PC-9 (cell line): ENCODE results near the gene TNFRSF1B. TPM values are rescaled to one million over a fixed set of nuclear protein-coding genes. Genes with fewer than 3 reads are reported as not detected.

ENCODE experiments used
- BruUV-seq: library from RNA; stranded (reverse); fragments of 400-500 nt; replicated peaks from 2 replicates; lab custom pipeline; 2021; lab: Mats Ljungman, UMichigan
- CTCF ChIA-PET: fragments of 300-600 bp; sonication (Branson Sonifier 250); formaldehyde crosslinking; loops from one replicate; lab custom pipeline; 2022; ENCODE audit warnings: antibody characterized with exemption; lab: Charles Lee
- POLR2A ChIA-PET: fragments of 300-600 bp; sonication (Branson Sonifier 250); formaldehyde crosslinking; loops from one replicate; lab custom pipeline; 2022; ENCODE audit warnings: antibody characterized with exemption; ENCODE audit not compliant: unreplicated experiment; lab: Charles Lee
- DNase-seq, 2 experiments: peaks; one replicate each; pipeline versions ENCODE4 v3.0.0 to v3.0.0-alpha.2; 2015 to 2022; ENCODE audit warnings: mixed read lengths in 1 of 2
- H2AFZ ChIP-seq: fragments of 200-600 bp; sonication (generic); 2 replicates; pipeline ENCODE4 v1.8.1; 2017; ENCODE audit warnings: antibody characterized with exemption
- H3F3A ChIP-seq: fragments of 200-600 bp; sonication (generic); 2 replicates; pipeline ENCODE4 v1.8.1; 2017; ENCODE audit warnings: antibody characterized with exemption, mild to moderate bottlenecking, low read depth; ENCODE audit not compliant: insufficient read depth
- H3K27ac ChIP-seq: fragments of 200-600 bp; sonication (generic); 2 replicates; pipeline ENCODE4 v1.6.1; 2016; ENCODE audit warnings: mixed run types
- H3K27me3 ChIP-seq: fragments of 200-600 bp; sonication (generic); 2 replicates; pipeline ENCODE4 v1.6.1; 2016; ENCODE audit warnings: low read depth, mixed run types; ENCODE audit not compliant: insufficient read depth
- H3K36me3 ChIP-seq: fragments of 200-600 bp; sonication (generic); 2 replicates; pipeline ENCODE4 v1.6.1; 2016; ENCODE audit warnings: low read depth, mixed run types
- H3K4me1 ChIP-seq: fragments of 200-600 bp; sonication (generic); replicated peaks from 2 replicates; pipeline ENCODE4 v1.6.1; 2016; ENCODE audit warnings: mixed run types; ENCODE audit not compliant: insufficient read depth
- H3K4me2 ChIP-seq: fragments of 200-600 bp; sonication (generic); 2 replicates; pipeline ENCODE4 v1.6.1; 2017; ENCODE audit warnings: mixed run types
- H3K4me3 ChIP-seq: fragments of 200-600 bp; sonication (generic); 2 replicates; pipeline ENCODE4 v1.6.1; 2016; ENCODE audit warnings: mixed run types
- H3K79me2 ChIP-seq: fragments of 200-600 bp; sonication (generic); 2 replicates; pipeline ENCODE4 v1.6.1; 2017; ENCODE audit warnings: low read depth, mixed run types
- H3K9me2 ChIP-seq: fragments of 200-600 bp; sonication (generic); 2 replicates; pipeline ENCODE4 v1.8.1; 2017; ENCODE audit warnings: mild to moderate bottlenecking; ENCODE audit not compliant: insufficient read depth
- H3K9me3 ChIP-seq: fragments of 200-600 bp; sonication (generic); 2 replicates; pipeline ENCODE4 v1.8.1; 2016; ENCODE audit warnings: low read depth; ENCODE audit not compliant: insufficient read depth
- H4K20me1 ChIP-seq: fragments of 200-600 bp; sonication (generic); 2 replicates; pipeline ENCODE4 v1.8.1; 2017; ENCODE audit not compliant: insufficient read depth
- CTCF ChIP-seq: fragments of 200-600 bp; sonication (generic); conservative IDR thresholded peaks from 2 replicates; pipeline ENCODE4 v1.6.1; 2017; ENCODE audit warnings: mixed run types, antibody characterized with exemption, mild to moderate bottlenecking, moderate library complexity
- EZH2 ChIP-seq: fragments of 200-600 bp; sonication (generic); IDR thresholded peaks from 2 replicates; pipeline ENCODE4 v1.8.0; 2017; ENCODE audit warnings: antibody characterized with exemption, low read depth
- intact Hi-C: fragments of 100-400 bp; cut with micrococcal nuclease; formaldehyde crosslinking; loops from one replicate; pipeline ENCODE4 v1.10.0; 2022; ENCODE audit not compliant: unreplicated experiment
- total RNA-seq: library from RNA; stranded (reverse); gene quantifications from 2 replicates; pipeline ENCODE4 v1.2.3, GENCODE V29; 2021

Gene TNFRSF1B
- total RNA-seq, 1 experiment from 2014 or later: 2.7 TPM

GRCh38 chr1:12135612-12136011 is 31.2 kb upstream of the TNFRSF1B start:
- no peak for DNase-seq
- no peak overlapping the region for H3K27ac ChIP-seq
- no peaks in the 10 kb centered on the region for H3K9me2 ChIP-seq
- no peak overlapping the region for H2AFZ ChIP-seq
- no peaks in the 10 kb centered on the region for H3K79me2 ChIP-seq
- TF ChIP-seq EZH2 (no peak), CTCF (no peak)
- peaks cover 20% of the 10 kb centered on the region for H3K4me1 ChIP-seq
- H3F3A ChIP-seq: peaks cover 24% of the 10 kb centered on the region
- no peaks in the 10 kb centered on the region for H3K36me3 ChIP-seq
- H4K20me1 ChIP-seq: no peaks in the 10 kb centered on the region
- H3K27me3 ChIP-seq: no peaks in the 10 kb centered on the region
- H3K4me2 ChIP-seq: no peak overlapping the region
- intact Hi-C loops: loop anchor here (10.0 kb wide), 1 partner anchor 479 kb away; the partner anchor contains the start of gene DHRS3
- ChIA-PET POLR2A (no interaction called here), CTCF (no interaction called here)
- no TSS peak for BruUV-seq
- H3K9me3 ChIP-seq: no peaks in the 10 kb centered on the region
- H3K4me3 ChIP-seq: no peak overlapping the region

- no peak for TF ChIP-seq EZH2
- TF ChIP-seq CTCF: no peak
- POLR2A ChIA-PET: no interaction called here
- Histone ChIP-seq H3K27me3 (no peaks in the 10 kb centered on the region), H4K20me1 (no peaks in the 10 kb centered on the region), H3K27ac (no peak overlapping the region), H3K4me2 (no peak overlapping the region), H3K79me2 (no peaks in the 10 kb centered on the region), H3K9me3 (no peaks in the 10 kb centered on the region), H3K4me3 (no peak overlapping the region), H2AFZ (no peak overlapping the region), H3K9me2 (no peaks in the 10 kb centered on the region), H3K36me3 (no peaks in the 10 kb centered on the region), H3K4me1 (peaks cover 21% of the 10 kb centered on the region), H3F3A (peaks cover 15% of the 10 kb centered on the region; the same call in 1 of the 2 replicates)
- DNase-seq: no peak
- intact Hi-C loops: loop anchor here (10.0 kb wide), 1 partner anchor 478 kb away; the partner anchor contains the start of gene DHRS3
- CTCF ChIA-PET: no interaction called here
- no TSS peak for BruUV-seq
Observed at GRCh38 chr1:12136916-12137610, 29.7 kb upstream of the TNFRSF1B start.

GRCh38 chr1:12138196-12139168 is 28.3 kb upstream of the TNFRSF1B start:
- no peak overlapping the region for H3K4me2 ChIP-seq
- peaks cover 19% of the 10 kb centered on the region for H3K4me1 ChIP-seq
- H3K9me2 ChIP-seq: no peaks in the 10 kb centered on the region
- H3K36me3 ChIP-seq: no peaks in the 10 kb centered on the region
- DNase-seq: no peak
- H3K9me3 ChIP-seq: no peaks in the 10 kb centered on the region
- no TSS peak for BruUV-seq
- TF ChIP-seq CTCF (no peak), EZH2 (no peak)
- H3K79me2 ChIP-seq: no peaks in the 10 kb centered on the region
- no peaks in the 10 kb centered on the region for H4K20me1 ChIP-seq
- H2AFZ ChIP-seq: no peak overlapping the region
- H3K27me3 ChIP-seq: no peaks in the 10 kb centered on the region
- no peak overlapping the region for H3K4me3 ChIP-seq
- peaks cover 8% of the 10 kb centered on the region; the same call in 1 of the 2 replicates for H3F3A ChIP-seq
- no peak overlapping the region for H3K27ac ChIP-seq
- POLR2A ChIA-PET: no interaction called here
- intact Hi-C loops: loop anchor here (10.0 kb wide), 1 partner anchor 476 kb away; the partner anchor contains the start of gene DHRS3
- CTCF ChIA-PET: no interaction called here
